ENCODE measurements around the gene DRD1. TPM values are rescaled to one million over a fixed set of nuclear protein-coding genes. Genes with fewer than 3 reads are reported as not detected.

DRD1 gene
- total RNA-seq, result not detected
- long read RNA-seq, result 0 reads

DNA sequence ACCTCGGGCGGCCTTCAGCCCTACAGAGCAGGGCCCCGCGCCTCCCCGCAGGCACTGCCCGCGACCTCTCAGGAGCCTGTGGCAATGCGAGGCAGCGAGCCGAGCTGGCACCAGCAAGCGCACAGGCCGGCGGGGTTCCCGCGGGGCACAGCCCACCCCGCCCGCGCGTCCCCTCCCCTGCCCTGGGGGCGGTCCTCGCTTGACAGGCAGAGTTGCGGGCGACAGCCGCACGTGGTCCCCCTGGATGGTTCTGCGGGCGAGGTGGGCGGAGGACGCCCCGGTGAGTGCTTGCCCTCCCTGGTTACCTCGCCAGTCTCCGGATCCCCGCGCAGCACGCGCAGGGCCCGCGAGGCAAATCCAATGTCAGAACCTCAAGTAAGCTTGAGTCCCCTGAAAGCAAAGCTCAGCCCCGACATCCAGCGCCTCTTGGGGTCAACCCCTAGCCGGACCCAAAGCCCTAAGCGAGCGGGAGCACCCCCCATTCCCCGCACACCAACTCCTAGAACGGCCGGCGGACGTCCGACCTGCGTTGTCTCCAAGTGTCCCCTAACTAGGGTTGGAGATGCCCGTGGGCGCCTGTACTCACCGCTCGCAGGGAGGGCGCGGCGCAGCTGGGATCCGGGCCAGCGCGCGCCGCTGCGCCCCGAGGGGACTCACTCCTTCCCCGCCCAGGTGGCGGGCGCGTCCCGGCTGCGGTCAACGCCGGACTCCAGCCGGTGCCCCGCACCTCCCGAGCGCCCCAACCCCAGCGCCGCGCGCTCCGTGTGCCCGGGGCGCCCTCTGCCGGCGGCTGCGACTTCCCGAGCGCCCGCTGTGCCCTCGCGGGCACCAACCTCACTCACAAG is at the start of gene DRD1:
DRD1 (minus strand) TSS at position 123 of the 845 bp plus-strand sequence. CDS start 1,083 bp downstream, outside the sequence.
- intact Hi-C loops (cut with DNase I), result loop anchor here (1.0 kb wide), 1 partner anchor 493 kb away; no protein-coding TSS in a partner anchor
- DNase-seq (ENCODE audit: missing footprints) (no peak), ATAC-seq (peak; percentile 64)

DNA sequence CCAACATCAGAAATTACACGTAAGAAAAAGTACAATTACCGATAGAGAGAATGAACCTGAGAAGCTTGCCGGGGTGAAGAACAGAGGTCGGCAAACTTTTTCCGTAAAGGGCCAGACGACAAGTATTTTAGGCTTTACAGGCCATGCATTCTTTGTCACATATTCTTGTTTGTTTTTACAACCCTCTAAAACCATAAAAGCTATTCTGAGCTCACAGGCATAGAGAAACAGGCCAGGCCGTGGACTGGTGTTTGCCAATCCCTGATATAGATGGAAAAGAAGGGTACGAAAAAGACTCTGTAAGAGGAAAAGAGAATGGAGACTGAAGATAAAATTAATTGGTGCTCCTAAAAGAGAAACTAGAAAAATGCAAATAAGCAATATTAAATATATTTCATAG is 49.7 kb upstream of the DRD1 start:
- ATAC-seq (no peak), DNase-seq (ENCODE audit: missing footprints) (no peak)
- intact Hi-C loops (cut with DNase I), result no loop called here

DNA sequence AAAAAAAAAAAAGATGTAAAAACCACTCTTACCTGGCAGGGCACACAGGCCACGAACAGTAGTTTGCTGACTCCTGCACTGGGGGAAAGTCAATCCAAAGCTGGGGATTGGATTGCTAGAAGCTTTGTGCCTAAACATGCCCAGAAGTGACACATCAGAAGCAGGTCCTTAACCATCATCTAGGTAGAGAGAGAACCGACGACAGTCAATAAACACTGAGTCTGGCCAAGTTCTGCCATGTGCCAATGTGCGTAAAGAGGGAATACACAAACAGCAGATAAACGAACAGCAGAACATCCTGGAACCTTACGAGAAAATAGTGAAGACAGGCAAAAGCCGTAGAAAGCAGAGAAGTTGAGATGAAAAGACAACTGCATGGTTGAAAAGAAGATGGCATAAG is 49.3 kb upstream of the DRD1 start:
- no peak for ATAC-seq
- intact Hi-C loops (cut with DNase I), result no loop called here
- no peak for DNase-seq (ENCODE audit: missing footprints)

DNA sequence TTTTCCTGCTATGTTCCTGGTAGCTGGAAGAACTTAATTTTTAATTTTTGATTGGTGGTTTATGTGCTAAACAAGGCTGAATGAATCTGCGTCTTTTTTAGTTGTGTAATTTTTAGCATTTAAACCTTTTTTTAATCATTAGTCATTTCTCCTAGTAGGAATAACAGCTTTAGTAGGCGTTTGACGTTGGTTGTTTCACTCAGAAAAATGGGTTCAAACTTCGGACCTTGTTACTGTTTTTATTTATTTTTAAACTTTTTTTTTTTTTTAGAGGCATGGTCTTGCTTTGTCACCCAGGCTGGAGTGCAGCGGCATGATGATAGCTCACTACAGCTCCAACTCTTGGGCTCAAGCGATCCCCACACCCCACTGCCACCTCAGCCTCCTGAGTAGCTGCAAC is 47.2 kb upstream of the DRD1 start:
- no peak for ATAC-seq
- no peak for DNase-seq (ENCODE audit: missing footprints)
- intact Hi-C loops (cut with DNase I), result no loop called here

DNA sequence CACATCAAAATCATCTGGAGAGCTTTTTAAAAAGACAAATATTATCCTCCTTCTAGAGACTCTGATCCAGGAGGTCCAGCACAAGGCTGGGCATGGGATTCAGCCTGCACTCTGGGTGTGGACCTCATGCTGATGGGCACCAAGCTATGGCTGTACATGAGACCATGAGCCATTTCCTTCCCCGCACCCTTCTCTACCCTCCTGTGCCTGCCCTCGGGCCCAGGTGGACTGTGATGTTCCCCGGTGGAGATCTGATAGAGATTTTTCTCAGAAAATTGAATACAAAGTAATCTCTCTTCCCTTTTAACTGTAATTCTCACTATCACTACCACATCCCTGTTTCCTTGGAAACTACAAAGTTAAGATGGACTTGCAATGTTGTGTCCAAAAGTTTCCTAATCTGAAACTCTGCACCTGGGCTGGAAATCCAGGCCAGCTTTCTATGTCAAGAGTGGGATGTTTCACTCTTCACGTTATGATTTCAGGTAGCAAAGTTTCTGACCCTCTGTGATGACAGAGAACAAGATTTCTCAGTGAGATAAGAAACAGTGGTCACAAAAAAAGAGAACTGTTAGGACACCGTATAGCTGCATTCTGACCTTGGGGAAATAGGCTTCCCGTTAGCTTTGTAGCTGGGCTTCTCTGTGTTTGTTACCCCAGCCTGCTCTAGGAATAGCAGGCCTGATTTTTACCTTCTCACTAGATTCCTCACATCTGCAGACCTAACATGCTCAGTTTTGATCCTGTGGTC is 45.9 kb upstream of the DRD1 start:
- DNase-seq (ENCODE audit: missing footprints), result no peak
- no peak for ATAC-seq

DNA sequence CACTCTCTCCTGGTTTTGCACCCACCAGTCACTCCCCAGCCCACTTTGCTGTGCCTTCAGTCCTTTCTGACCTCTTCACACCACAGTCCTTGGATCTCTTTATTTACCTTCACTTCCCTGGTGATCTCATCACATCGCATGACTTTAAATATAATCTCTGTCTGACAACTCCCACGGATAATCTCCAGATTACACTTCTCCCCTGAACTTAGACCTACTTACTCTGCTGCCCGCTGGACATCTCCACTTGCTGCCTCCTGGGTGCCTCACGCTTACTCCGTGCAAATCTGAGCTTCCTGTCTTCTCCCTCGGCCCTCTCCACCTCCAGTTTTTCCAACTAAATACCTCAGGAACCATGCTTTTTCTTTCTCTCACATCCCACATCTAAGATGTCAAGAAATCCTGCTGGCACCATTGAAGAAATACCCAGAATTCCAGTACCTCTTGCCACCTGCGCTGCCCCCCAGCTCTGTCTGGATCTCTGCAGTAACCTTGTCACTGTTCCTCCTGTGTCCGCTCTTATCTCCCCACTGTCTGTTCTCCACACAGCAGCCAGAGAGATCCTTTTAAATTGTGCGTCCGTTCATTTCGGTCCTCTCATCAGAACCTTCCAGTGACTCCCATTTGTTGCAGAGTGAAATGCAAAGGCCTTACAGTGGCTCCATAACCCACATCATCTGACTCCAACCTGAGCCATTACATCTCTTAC is 43.7 kb upstream of the DRD1 start:
- intact Hi-C loops (cut with DNase I), result no loop called here
- peak; percentile 47 for ATAC-seq
- no peak for DNase-seq (ENCODE audit: missing footprints)

More for the DNA sequence above, 45.9 kb upstream of the DRD1 start:
- intact Hi-C loops (cut with DNase I), result no loop called here

DNA sequence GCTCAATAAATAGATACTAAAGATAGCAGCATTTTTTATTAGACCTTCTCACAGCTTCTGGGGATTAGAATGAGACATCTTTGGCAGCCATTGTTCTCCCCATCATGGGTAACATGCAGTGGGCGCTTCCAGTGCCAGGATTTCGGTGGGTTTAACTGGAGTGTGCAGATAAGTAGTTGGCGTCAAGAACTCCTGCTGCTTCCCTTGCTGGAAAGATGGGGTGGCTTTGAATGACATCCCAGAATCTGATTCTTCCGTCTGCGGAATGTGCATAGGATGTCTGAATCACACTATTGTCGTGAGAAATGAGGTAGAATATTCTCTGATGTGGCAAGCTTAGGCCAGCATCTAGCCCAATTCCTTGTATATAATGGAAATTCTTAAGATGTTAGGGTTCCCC is 41.6 kb upstream of the DRD1 start:
- intact Hi-C loops (cut with DNase I), result no loop called here
- no peak for DNase-seq (ENCODE audit: missing footprints)
- no peak for ATAC-seq

DNA sequence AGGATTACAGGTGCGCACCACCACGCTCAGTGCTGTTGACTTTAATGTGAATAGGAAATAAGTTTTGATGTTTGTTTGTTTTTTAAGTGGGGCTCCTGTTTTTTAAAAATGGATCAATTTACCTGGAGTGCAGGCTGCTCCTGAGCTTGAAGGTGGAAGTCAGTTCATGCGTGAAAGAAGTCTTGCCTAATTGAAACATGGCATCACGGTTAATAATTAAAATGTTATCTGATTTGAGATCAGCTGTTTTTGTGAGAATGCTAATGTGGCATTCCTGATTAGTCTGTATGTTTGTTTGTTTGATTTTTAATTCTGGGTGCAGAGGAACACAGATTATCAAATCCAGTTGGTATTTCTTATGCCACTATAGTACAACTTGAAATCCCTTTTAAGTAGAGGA is 40.8 kb upstream of the DRD1 start:
- intact Hi-C loops (cut with DNase I), result no loop called here
- DNase-seq (ENCODE audit: missing footprints) (no peak), ATAC-seq (no peak)

DNA sequence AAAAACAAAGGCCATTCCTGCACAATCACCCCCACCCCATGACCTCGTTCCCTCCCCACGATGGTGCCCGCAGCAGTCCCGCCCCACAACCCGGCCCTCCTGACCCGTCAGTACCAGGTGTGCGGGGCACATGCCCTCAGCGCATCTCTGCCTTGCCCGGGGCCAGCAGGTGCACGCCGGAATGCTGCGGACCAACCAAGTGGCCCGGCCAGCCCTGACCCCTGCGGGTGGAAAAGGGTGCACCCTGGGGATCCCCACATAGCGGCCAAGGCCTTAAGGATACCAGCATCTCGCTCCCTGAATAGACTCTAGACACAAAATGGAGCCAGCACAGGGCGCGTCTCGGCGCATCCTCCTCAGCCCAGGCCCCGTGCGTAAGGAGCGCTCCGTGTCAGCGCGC is 40.3 kb upstream of the DRD1 start:
- DNase-seq (ENCODE audit: missing footprints) (no peak), ATAC-seq (no peak)
- intact Hi-C loops (cut with DNase I), result no loop called here

DNA sequence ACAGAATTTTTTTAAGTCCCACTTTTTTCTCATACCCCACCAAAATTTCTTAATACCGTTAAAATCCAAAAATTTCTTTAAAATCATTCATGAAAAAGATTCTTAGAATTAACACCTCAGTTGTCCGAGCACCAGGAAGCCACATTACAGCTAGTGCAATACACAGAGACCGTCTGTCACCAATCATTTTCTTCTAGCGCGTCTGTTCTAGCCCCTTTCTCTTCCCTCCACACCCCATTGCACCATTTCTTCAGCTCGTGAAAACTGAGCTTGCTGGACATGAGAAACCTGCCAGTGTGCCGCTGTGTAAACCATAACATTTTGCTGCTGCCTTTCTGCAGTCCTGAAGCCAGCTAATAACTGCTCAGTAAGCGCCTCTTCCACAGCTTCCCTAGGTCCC is 39.4 kb upstream of the DRD1 start:
- intact Hi-C loops (cut with DNase I), result no loop called here
- ATAC-seq (no peak), DNase-seq (ENCODE audit: missing footprints) (no peak)

DNA sequence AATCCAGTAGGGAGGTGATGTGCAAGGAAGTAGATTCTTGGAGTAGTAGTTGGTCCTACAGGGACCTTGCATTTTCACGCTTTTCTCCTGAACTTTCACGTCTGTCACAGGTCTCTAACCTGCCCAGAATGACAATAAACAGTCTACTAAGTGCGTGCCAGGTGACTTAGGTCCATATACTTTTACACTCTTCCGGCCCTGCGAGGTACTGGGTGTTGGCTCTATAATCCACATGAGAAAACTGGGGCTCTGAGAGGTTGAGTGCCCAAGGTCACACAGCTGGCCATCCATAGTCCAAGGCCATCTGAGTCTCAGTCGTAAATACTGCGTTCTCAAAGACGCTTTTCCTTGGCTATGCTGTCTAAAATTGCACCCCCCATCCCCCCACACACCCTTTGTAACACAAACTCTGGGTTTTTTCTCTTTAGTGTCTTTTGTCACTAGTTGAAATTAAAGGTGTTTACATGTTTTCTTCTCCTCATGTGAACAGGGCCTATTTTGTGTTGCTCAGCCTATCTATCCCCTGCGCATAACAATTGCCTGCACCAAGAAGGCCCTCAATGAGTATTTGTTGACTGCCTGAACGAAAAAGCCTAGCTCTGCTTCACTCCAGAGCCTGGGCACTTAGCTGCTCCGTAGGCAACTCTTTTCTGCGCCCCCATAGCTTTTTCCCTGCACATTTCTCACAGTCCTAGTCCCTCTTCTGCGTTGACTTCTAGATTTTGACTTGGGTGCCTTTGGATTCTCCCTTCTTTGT is 35.3 kb upstream of the DRD1 start:
- ATAC-seq (no peak), DNase-seq (ENCODE audit: missing footprints) (no peak)
- intact Hi-C loops (cut with DNase I), result no loop called here

DNA sequence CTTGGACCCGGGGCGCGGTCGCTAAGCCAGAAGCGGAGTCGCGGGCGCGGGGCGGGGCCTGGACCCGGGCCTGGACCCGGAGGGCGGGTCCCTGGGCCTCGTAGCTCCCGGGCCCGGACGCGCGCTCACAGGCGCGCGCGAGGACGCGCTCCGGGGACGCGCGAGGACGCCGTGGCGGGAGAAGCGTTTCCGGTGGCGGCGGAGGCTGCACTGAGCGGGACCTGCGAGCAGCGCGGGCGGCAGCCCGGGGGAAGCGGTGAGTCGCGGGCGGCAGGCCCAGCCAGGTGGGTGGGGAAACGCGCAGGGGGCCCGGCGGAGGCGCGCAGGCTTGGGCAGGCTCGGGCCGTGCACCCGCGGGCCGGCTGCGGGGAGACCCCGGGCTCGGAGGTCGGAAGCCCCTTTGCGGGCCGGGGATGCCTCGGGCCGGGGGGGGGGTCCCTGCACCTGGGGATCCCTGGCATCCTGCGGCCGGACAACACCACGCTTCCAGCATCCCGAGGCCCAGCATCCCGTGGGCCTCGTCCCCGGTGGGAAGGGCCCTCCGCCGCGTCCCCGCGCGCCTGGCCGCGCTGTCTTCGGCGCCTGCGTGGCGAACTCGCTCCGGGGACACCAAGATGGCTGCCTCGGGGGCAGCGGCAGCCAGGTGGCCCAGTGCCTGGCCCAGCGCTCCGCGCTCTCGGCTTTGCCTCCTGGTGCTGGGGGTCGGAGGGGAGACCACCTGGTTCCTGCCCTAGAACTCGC is 34.6 kb upstream of the DRD1 start, which contains the start of gene SFXN1:
SFXN1 (plus strand) TSS at position 177 of the 741 bp plus-strand sequence. CDS start 13,544 bp downstream, outside the sequence.
- ATAC-seq (peak; percentile 94), DNase-seq (ENCODE audit: missing footprints) (peak; percentile 91)
- intact Hi-C loops (cut with DNase I), result no loop called here

DNA sequence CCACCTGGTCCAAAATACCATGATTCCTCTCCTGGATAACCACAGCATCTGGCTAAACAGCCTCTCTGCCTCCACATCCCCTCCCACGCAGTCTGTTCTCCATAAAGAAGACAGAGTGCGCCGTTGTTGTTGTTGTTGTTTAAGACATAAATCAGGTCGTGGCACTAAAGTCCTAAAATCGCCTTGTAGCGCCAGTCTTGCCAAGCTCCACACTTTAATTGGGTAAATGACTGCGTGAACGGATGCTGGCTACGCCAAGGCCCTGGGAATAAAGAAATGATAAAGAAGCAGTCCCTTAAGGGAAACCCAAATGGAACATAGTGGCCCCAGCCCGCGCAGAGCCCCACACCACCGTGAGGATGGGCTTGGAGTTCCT is 34.0 kb upstream of the DRD1 start:
- intact Hi-C loops (cut with DNase I), result no loop called here

DNA sequence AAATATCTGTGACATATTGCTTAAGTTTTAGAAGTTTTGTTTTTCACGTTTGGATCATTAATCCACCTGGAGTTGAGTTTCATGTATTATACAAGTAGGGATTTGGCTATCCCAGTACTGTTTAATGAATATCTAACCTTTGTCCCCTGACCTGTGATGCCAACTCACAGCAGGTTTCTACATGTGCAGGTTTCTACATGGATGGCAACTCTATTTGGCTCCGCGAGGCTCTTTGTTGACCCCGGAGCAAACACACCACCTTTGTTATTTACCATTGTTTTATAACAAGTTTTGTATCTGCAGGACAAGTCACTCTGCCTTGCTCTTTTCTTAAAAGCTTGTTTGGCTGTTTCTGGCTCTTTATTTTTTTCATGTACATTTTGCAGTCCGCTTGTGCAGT is 33.5 kb upstream of the DRD1 start:
- intact Hi-C loops (cut with DNase I), result no loop called here
- ATAC-seq (no peak), DNase-seq (ENCODE audit: missing footprints) (no peak)

More for the DNA sequence above, 34.0 kb upstream of the DRD1 start:
- ATAC-seq, result no peak
- no peak for DNase-seq (ENCODE audit: missing footprints)

DNA sequence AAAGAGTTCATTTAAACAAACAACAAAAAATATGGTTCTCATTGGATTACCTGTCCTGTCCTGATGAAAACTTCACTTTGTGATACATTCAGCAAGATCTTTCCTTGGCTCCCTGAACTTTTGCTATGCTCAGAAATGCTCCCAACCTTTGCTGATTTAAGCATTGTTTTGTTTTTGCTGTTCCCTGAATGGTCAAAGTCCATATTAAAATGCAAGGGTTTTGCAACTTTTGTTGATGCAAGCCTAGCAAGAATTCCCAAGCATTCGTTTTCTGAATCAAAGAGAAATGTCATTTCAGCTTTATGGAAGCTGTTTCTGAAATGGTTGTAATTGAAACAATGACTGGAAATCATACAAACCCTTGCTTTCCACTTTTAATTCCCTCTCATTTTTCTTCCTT is 31.3 kb upstream of the DRD1 start:
- ATAC-seq (no peak), DNase-seq (ENCODE audit: missing footprints) (no peak)
- intact Hi-C loops (cut with DNase I), result no loop called here

DNA sequence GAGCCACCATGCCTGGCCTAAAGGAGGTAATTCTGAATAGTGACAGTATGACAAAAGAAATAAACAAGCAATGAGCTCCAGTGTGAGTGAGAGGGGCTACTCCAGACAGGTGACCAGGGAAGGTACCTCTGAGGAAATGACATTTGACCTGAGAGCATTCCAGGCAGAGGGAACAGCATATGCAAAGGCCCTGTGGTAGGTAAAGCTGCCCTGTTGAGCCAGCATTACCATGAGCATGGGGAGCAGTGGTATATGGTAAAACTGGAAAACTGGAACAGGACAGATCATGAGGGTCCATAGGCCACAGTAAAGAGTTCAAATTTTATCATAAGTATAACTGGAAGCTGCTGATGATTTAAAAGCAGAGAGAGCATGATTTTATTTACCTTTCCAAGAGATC is 28.4 kb upstream of the DRD1 start:
- no peak for DNase-seq (ENCODE audit: missing footprints)
- intact Hi-C loops (cut with DNase I), result no loop called here
- ATAC-seq, result no peak

DNA sequence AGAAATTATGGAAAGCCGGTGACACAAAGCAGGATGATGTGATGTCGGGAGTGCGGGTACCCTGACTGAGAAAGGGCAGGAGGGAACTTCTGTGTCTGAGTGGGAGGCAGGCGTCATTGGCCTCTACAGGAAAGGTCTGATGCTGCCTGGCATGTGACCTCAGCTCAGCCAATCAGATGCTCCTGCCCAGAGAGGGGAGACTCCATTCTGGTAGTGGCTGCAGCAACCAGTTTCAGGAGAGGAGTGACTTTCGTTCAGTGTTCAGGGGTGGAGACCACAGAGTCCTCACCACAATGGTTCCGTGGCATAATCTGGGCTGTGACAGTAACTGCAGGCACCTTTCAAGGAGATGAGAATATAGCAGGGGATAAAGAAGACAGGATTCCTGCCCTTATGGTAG is 27.6 kb upstream of the DRD1 start:
- DNase-seq (ENCODE audit: missing footprints) (no peak), ATAC-seq (no peak)
- intact Hi-C loops (cut with DNase I), result no loop called here

DNA sequence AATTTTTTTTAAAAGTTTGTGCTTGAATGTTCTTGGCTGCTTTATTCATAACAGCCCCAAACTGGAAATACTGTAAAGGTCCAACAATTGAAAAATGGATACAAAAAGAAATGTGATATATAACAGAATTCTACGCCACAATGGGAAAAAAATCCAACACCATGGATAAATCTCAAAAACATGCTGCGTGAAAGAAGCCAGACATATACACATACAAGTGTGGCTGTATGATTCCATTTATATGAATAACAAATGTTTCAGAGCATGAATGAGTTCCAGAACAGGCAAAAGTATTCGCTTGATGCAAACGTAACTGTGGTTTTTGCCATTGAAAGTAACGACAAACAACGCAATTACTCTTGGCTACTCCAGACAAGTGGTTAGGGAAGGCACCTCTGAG is 27.2 kb upstream of the DRD1 start:
- intact Hi-C loops (cut with DNase I), result no loop called here
- DNase-seq (ENCODE audit: missing footprints), result no peak
- no peak for ATAC-seq

Measured in Right ventricle myocardium inferior (tissue), 1 donor.